Measurements from ENCODE around the gene GRB14. TPM values are rescaled to one million over a fixed set of nuclear protein-coding genes. Genes with fewer than 3 reads are reported as not detected.

GRB14 gene
- total RNA-seq = 22.3 and 24.1 TPM in 2 replicates

DNA sequence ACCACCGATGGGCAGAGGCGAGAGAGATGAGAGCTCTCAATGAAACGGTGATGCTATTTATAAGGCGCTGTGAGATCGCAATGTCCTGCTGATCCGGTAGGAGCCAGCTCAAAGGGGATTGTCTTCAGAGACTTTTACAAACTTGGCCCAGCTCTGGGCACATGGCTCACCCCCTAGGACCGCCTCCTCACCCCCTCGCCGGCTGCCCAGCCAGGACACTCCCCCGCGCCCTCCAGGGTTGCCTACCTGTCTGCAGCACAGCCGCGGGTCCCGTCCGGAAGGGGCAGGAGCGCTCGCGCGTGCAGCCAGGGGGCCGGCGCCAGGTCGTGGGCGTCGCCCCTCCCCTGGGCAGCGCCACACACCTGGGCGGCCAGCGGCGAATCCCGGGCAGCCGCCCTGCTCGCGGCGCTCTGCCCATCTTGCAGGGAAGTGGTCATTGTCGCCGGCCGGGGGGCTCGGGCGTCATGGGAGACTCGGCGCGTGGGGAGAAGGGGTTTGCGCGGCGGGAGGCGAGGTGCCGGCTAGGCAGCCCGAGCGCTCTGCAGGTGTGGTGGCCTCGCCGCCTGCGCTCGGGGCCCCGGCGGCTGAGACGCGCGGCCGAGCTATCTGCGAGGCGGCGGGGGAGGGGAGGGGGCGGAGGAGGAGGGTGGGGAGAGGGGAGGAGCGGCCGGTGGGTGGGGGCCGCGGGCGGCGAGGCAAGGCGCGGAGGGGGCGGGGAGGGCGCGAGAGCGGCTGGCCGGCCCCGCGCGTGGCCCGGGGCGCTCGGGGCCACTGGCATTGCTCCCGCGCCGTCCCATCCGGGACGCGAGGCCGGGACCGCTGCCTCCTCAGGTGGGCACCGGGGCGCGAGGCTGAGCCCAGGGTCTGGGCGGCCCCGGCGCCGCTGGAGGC, at the start of gene GRB14:
Gene GRB14, minus strand, starts transcription at position 610 of the 891 bp plus-strand sequence. Its CDS starts 173 bp downstream, at position 437.
- peak within 1 kb of the TSS; percentile 78 for H3K4me3 ChIP-seq (ENCODE audit: low read depth, low read length)
- no peak for DNase-seq (ENCODE audit: low read depth)
- TF ChIP-seq, protein P1, sequence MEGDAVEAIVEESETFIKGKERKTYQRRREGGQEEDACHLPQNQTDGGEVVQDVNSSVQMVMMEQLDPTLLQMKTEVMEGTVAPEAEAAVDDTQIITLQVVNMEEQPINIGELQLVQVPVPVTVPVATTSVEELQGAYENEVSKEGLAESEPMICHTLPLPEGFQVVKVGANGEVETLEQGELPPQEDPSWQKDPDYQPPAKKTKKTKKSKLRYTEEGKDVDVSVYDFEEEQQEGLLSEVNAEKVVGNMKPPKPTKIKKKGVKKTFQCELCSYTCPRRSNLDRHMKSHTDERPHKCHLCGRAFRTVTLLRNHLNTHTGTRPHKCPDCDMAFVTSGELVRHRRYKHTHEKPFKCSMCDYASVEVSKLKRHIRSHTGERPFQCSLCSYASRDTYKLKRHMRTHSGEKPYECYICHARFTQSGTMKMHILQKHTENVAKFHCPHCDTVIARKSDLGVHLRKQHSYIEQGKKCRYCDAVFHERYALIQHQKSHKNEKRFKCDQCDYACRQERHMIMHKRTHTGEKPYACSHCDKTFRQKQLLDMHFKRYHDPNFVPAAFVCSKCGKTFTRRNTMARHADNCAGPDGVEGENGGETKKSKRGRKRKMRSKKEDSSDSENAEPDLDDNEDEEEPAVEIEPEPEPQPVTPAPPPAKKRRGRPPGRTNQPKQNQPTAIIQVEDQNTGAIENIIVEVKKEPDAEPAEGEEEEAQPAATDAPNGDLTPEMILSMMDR (conservative IDR thresholded peaks at IDR 0.05; ENCODE audit: low read depth, low read length) = no peak

DNA sequence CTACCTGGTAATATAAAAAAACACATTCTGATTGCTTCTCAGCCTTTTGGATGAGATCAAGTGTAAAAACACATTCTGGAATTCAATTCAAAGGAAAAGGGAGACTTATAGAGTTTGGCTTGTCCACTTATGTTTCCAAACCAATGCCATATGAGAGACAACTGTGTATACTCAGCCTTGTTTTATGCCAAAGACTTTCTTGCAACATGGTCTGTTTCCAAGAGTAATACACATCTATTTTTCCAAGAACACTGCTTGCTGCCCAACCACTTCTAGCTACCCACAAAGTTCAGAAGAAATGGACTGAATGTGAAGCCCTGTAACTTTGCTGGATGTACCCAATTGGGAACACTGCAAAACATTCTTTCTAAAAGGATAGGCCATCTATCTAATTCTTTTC, 48.0 kb upstream of the GRB14 start:
- TF ChIP-seq, protein P1 (conservative IDR thresholded peaks at IDR 0.05; ENCODE audit: low read depth, low read length) = no peak
- DNase-seq (ENCODE audit: low read depth) = no peak
- H3K4me3 ChIP-seq (ENCODE audit: low read depth, low read length) = no peak overlapping the region

DNA sequence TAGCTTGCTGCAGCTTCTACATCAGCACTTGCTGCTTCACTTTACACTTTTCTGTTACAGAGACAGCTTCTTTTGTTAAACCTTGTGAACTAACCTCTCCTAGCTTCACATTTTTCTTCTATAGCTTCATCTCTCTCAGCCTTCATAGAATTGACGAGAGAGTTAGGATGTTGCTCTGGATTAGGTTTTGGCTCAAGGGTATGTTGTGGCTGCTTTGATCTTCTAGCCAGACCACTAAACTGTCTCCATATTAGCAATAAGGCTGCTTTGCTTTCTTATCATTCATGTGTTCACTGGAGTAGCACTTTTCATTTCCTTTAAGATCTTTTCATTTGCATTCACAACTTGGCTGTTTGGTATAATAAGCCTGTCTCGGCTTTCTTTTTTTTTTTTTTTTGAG, 46.3 kb upstream of the GRB14 start:
- TF ChIP-seq, protein P1 (conservative IDR thresholded peaks at IDR 0.05; ENCODE audit: low read depth, low read length) = no peak
- no peak for DNase-seq (ENCODE audit: low read depth)
- H3K4me3 ChIP-seq (ENCODE audit: low read depth, low read length) = no peak overlapping the region

DNA sequence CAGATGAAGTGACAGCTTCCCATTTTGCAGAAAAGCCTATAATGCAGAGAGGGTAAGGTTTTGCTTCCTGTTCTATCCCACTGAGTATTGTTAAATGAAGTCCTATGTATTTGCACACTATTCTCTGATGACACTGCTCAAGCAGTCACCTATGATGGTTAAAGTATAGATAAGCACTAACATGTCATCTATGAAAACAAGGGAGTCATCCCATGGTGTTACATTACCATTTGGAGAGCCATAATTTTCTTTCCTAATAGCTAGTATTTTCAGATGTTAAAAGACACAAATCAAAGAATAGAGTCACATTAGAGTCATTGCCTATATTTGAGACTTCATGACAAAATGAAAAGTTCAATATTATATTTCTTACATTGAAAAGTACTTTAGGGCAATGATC, 42.8 kb upstream of the GRB14 start:
- no peak for DNase-seq (ENCODE audit: low read depth)
- no peak overlapping the region for H3K4me3 ChIP-seq (ENCODE audit: low read depth, low read length)
- TF ChIP-seq, protein P1 (conservative IDR thresholded peaks at IDR 0.05; ENCODE audit: low read depth, low read length) = no peak

DNA sequence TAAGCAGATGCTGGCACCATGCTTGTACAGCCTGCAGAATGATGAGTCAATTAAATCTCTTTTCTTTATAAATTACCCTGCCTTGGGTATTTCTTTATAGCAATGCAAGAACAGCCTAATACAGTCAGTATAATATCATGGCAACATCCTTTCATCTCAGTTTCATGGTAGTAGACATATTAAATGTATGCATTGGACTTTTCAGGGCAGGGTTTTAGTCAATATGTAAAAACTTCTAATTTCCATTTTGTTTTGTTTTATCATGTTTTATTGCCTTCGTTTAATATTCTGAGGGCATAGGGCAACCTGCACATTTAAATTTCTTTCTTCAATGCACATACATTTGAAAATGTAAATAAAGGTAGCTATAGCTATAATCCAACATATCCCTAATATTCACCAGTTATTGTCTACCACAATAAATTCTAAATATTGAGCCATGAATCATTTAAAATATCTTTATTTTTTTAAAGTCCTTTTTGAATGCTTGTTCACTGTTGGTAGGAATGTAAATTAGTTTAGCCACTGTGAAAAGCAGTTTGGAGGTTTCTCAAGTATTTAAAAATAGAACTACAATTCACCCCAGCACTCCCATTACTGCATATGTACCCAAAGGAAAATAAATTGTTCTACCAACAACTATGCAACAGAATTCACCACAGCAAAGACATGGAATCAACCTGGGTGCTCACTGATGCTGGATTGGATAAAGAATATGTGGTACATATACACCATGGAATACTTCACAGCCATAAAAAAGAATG, 41.8 kb upstream of the GRB14 start:
- TF ChIP-seq, protein P1 (conservative IDR thresholded peaks at IDR 0.05; ENCODE audit: low read depth, low read length) = no peak
- DNase-seq (ENCODE audit: low read depth) = no peak

DNA sequence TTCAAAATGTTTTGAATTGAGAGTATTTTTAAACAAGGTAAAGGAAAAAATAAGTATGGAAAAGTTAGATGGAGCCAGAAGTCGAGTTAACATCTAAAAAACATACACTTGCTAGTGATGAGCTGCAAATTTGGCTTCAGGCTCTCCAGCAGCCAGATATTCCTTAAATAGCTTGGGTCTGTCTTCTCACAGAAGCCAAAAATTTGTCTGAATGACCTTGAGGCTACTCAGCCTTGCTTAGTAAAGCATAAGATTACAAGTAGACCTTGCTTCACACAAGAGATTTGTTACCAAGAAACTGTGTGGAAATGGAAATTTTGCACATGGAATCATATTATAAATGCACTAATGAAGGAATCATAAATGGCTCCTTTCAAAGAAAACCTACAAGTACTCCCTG, 40.8 kb upstream of the GRB14 start:
- no peak overlapping the region for H3K4me3 ChIP-seq (ENCODE audit: low read depth, low read length)
- TF ChIP-seq, protein P1 (conservative IDR thresholded peaks at IDR 0.05; ENCODE audit: low read depth, low read length) = no peak
- DNase-seq (ENCODE audit: low read depth) = no peak

More for the DNA sequence above, 41.8 kb upstream of the GRB14 start:
- no peak overlapping the region for H3K4me3 ChIP-seq (ENCODE audit: low read depth, low read length)
